Measurements from ENCODE around the gene DAG1. TPM values are rescaled to one million over a fixed set of nuclear protein-coding genes. Genes with fewer than 3 reads are reported as not detected.
A peak's percentile ranks its signal among the peaks of the same experiment; 100 is the strongest.

DAG1 gene
- total RNA-seq, 1 donor from 2014 or later, result 118 TPM

DNA sequence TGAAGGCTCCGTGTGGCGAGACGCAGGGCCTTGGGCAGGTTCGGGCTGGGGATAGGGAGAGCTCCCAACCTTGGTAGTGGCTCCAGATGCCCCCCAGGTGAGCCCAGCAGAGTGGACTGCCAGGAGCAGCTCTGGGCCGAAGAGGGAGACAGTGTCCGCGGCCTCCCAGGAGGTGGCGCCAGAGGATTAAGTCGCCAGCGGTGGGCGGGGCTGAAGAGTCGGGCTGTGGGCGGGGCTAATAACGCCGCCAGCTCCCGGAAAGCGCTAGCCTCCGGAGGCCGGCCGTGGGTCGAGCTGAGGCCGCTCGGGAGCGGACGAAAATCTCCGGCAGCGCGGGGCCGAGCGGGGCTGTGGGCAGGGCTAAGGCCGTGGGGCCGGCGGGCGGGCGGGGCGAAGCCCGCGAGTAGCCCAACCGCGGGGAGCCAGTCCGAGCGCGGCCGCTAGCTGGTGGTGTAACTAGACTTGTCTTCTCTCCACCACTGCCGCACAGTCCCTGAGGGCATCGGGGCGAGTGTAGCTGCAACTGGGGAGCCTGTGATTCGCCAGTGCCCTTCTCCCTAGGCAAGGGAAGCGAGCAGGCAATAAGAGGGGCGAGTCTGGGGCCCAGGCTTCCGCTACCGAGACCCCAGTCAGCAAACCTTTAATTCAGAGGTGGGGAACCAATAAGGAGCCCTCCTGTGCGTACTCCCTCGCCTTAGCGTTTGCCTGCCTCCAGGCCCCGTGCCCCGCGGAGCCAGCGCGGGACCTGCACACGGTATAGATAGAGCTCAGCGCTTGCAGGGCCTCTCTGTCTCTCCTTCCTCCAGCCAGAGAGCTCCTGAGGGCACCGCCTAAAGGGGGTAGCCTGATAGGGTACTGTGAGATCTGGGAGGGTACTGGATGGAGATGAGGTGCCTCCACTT lies 69.8 kb downstream of the DAG1 start:
- Mint-ChIP-seq H3K27ac (peak overlapping the region; percentile 78), H3K4me3 (peak overlapping the region; percentile 68)

DNA sequence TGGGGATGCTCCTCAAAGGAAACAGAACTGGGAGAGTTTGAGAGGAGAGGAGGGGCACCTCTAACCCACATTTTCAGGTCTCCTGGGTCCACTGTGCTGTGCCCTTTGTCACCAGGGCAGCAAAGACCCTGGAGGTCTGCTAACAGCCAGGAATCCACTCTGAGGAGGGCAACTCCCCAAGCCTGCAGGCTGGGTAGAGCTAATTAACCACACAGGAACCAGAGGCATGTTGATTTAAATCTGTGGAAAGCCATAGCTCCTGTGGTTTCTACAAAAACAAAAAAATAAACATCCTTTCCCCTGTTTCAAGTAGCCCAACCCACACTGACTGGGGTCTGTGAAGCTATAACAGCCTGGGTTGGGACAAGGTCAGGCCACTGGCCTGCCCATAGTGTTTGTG lies 82.0 kb downstream of the DAG1 start:
- Mint-ChIP-seq H3K36me3 (no peaks in the 10 kb centered on the region), H3K27me3 (ENCODE audit: low read depth) (peaks cover 46% of the 10 kb centered on the region), H3K4me3 (no peak overlapping the region), H3K9me3 (no peaks in the 10 kb centered on the region), H3K4me1 (peaks cover 12% of the 10 kb centered on the region), H3K27ac (no peak overlapping the region)
- no peak for DNase-seq (ENCODE audit: low spot score in 2 of 2, unreplicated experiment in 2 of 2)
- TF ChIP-seq, protein P1, sequence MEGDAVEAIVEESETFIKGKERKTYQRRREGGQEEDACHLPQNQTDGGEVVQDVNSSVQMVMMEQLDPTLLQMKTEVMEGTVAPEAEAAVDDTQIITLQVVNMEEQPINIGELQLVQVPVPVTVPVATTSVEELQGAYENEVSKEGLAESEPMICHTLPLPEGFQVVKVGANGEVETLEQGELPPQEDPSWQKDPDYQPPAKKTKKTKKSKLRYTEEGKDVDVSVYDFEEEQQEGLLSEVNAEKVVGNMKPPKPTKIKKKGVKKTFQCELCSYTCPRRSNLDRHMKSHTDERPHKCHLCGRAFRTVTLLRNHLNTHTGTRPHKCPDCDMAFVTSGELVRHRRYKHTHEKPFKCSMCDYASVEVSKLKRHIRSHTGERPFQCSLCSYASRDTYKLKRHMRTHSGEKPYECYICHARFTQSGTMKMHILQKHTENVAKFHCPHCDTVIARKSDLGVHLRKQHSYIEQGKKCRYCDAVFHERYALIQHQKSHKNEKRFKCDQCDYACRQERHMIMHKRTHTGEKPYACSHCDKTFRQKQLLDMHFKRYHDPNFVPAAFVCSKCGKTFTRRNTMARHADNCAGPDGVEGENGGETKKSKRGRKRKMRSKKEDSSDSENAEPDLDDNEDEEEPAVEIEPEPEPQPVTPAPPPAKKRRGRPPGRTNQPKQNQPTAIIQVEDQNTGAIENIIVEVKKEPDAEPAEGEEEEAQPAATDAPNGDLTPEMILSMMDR (IDR thresholded peaks at IDR 0.05; ENCODE audit: unreplicated experiment), result no peak

More for the DNA sequence above, 69.8 kb downstream of the DAG1 start:
- H3K9me3 Mint-ChIP-seq, result no peaks in the 10 kb centered on the region
- TF ChIP-seq, protein P1 (IDR thresholded peaks at IDR 0.05; ENCODE audit: unreplicated experiment), result peak; percentile 85
- H3K36me3 Mint-ChIP-seq, result no peaks in the 10 kb centered on the region
- peaks cover 7% of the 10 kb centered on the region for H3K4me1 Mint-ChIP-seq
- peak; percentile 92 to 98 for DNase-seq (ENCODE audit: low spot score in 2 of 2, unreplicated experiment in 2 of 2)
- H3K27me3 Mint-ChIP-seq (ENCODE audit: low read depth), result peaks cover 19% of the 10 kb centered on the region

DNA sequence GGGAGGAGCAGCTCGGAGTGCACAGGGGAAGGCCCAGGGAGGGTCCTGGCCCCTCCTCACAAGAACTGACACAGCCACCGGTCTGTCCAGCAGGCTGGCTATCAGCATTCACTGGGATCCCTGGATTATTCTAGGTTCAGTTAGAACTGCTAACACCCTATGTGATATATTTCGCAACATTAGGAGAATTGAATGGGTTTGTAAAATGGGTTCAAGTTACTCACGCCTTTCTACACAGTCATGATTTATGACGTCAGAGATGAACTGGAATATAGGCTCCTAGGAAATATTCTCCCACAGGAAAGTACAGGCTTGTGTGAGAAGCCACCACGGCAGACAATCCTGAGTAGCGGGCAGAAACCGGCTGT lies 83.2 kb downstream of the DAG1 start:
- Mint-ChIP-seq H3K36me3 (no peaks in the 10 kb centered on the region), H3K27ac (peak overlapping the region; percentile 92), H3K4me1 (peaks cover 12% of the 10 kb centered on the region), H3K27me3 (ENCODE audit: low read depth) (peaks cover 49% of the 10 kb centered on the region), H3K9me3 (no peaks in the 10 kb centered on the region), H3K4me3 (peak overlapping the region; percentile 97)
- TF ChIP-seq, protein P1 (IDR thresholded peaks at IDR 0.05; ENCODE audit: unreplicated experiment), result no peak
- no peak for DNase-seq (ENCODE audit: low spot score in 2 of 2, unreplicated experiment in 2 of 2)

DNA sequence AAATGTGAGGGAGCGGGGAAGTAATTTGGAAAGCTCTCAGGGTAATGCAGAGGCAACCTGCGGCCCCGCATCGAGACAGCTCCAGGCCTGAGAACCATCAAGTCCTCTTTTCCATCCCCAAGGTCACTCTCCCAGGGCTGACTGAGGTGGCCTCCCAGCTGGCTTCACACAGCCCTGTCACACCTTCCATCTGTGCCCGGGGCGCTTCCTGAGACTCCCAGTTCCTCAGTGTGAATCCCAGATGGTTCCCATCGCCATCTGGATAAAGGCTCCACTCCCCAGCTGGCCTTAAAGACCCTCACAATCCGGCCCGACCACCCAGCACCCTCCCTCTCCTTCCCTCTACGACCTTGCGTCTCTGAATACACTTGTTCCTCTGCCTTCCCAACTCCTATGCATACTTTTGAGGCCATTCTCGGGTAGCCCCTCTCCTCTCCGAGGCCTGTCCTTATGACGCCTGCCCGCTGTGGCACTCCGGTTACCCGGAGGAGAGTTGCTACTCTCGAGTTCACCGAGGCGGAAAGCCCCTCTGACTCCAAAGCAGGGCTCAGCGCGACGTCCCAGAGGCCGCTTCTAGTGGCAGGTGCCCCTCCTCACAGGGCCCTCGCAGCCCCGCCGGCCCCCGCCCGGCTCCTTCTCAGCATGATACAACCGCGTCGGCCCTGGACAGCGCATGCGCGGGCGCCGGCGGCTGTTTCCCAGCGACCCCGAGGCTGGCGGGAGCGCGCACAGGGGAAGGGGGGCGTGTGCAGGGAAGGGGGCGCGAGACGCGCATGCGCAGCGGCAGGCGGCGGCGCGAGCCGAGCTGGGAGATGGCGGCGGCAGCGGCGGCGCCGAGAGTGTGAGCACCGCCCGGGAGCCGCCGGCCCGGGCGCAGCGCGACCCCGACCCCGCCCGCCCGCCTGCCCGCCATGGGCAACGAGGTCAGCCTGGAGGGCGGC lies 83.9 kb downstream of the DAG1 start, which contains the start of gene BSN:
Gene BSN, plus strand, starts transcription at position 786 of the 941 bp plus-strand sequence. Its CDS starts 126 bp downstream, at position 912.
- H3K4me3 Mint-ChIP-seq, result peak within 1 kb of the TSS; percentile 97
- H3K4me1 Mint-ChIP-seq, result peaks cover 12% of the 10 kb centered on the region
- TF ChIP-seq, protein P1 (IDR thresholded peaks at IDR 0.05; ENCODE audit: unreplicated experiment), result no peak
- H3K27me3 Mint-ChIP-seq (ENCODE audit: low read depth), result peaks cover 49% of the 10 kb centered on the region
- peak within 1 kb of the TSS; percentile 92 for H3K27ac Mint-ChIP-seq
- peak; percentile 93 to 97 for DNase-seq (ENCODE audit: low spot score in 2 of 2, unreplicated experiment in 2 of 2)
- no peaks in the 10 kb centered on the region for H3K36me3 Mint-ChIP-seq
- no peaks in the 10 kb centered on the region for H3K9me3 Mint-ChIP-seq

DNA sequence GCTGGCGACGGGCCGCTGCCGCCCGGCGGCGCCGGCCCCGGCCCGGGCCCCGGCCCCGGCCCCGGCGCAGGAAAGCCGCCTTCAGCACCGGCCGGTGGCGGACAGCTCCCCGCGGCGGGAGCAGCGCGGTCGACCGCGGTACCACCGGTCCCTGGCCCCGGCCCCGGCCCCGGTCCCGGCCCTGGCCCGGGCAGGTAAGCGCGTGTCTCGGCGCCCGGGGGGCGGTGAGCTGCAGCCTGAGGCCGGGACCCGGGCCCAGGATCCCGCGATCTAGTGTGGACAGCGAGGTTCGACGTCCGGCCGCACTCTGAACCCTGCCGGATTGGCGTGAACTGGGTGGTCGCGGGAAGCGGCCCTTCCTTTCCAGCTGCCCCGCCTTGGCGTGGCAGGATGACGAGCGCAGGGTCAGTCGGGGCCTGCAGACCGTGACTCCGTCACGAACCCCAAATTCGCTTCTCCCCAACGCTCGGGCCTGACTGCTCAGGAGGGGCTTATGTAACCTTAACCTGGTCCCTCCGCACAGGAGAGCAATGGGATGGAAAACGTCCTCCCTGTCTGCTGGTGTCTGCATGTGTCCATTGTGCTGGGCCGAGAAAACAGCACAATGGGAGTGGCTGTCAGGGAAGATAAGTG lies 84.7 kb downstream of the DAG1 start:
- Mint-ChIP-seq H3K27me3 (ENCODE audit: low read depth) (peaks cover 52% of the 10 kb centered on the region), H3K36me3 (no peaks in the 10 kb centered on the region), H3K9me3 (peaks cover 6% of the 10 kb centered on the region), H3K4me1 (peaks cover 12% of the 10 kb centered on the region), H3K4me3 (peak overlapping the region; percentile 56), H3K27ac (no peak overlapping the region)
- DNase-seq (ENCODE audit: low spot score in 2 of 2, unreplicated experiment in 2 of 2), result peak; percentile 75 to 84
- TF ChIP-seq, protein P1 (IDR thresholded peaks at IDR 0.05; ENCODE audit: unreplicated experiment), result no peak
